GM19193 (cell line): ENCODE measurements around the gene PTPRN2.

Source experiments
- POLR2A ChIP-seq: IDR thresholded peaks from 4 replicates; pipeline ENCODE4 v1.6.1; 2011; ENCODE audit not compliant: insufficient read depth, insufficient read length; ENCODE audit errors: extremely low read depth

Gene PTPRN2

GRCh38 chr7:158251061-158251965, 336.3 kb downstream of the PTPRN2 start:
- no peak for TF ChIP-seq POLR2A

GRCh38 chr7:158249692-158250091, 337.9 kb downstream of the PTPRN2 start:
- TF ChIP-seq POLR2A = no peak

- TF ChIP-seq POLR2A = no peak
These were observed 338.8 kb downstream of the PTPRN2 start for GRCh38 chr7:158248816-158249215.

GRCh38 chr7:158247758-158248487, 339.7 kb downstream of the PTPRN2 start:
- TF ChIP-seq POLR2A = no peak

GRCh38 chr7:158246960-158247673, 340.5 kb downstream of the PTPRN2 start:
- no peak for TF ChIP-seq POLR2A

- TF ChIP-seq POLR2A = no peak
These were observed 341.2 kb downstream of the PTPRN2 start for GRCh38 chr7:158246272-158246959.

GRCh38 chr7:158245724-158246041, 341.9 kb downstream of the PTPRN2 start:
- TF ChIP-seq POLR2A = no peak

GRCh38 chr7:158244873-158245723, 342.5 kb downstream of the PTPRN2 start:
- no peak for TF ChIP-seq POLR2A

GRCh38 chr7:158244430-158244829, 343.2 kb downstream of the PTPRN2 start:
- TF ChIP-seq POLR2A = no peak

GRCh38 chr7:158241919-158242318, 345.7 kb downstream of the PTPRN2 start:
- TF ChIP-seq POLR2A = no peak

GRCh38 chr7:158240801-158241200, 346.8 kb downstream of the PTPRN2 start:
- no peak for TF ChIP-seq POLR2A

GRCh38 chr7:158239290-158239981, 348.2 kb downstream of the PTPRN2 start:
- no peak for TF ChIP-seq POLR2A

GRCh38 chr7:158238616-158239289, 348.9 kb downstream of the PTPRN2 start:
- no peak for TF ChIP-seq POLR2A
